K562 (cell line): ENCODE measurements around the gene NFIC. TPM values are rescaled to one million over a fixed set of nuclear protein-coding genes. Genes with fewer than 3 reads are reported as not detected.
A peak's percentile ranks its signal among the peaks of the same experiment; 100 is the strongest.
"Not testable (repeated sequence)": the region's sequence is repeated elsewhere in the genome, so short reads cannot be mapped to it uniquely, and the experiment has no call there.

Experiments
- ATAC-seq: fragments of 200-7000 bp; cut with Tn5 transposase; 3 replicates; pipeline ENCODE4 v1.9.1; 2020; ENCODE audit warnings: moderate library complexity
- BruUV-seq: library from RNA; stranded (reverse); fragments of 400-500 nt; replicated peaks from 2 replicates; lab custom pipeline; 2021; lab: Mats Ljungman, UMichigan
- CTCF ChIA-PET: fragments of 300-600 bp; formaldehyde crosslinking; extraction: SDS; loops from one replicate; lab custom pipeline; 2021; ENCODE audit warnings: low intra/inter-chr PET ratio; lab: Yijun Ruan, JAX
- POLR2A ChIA-PET: fragments of 300-600, 350-650 bp; sonication (Branson Sonifier 250); formaldehyde crosslinking; extraction: SDS; loops from one replicate; lab custom pipeline; 2021; ENCODE audit warnings: antibody characterized with exemption, inconsistent platforms; lab: Yijun Ruan, JAX
- DNase-seq, 4 experiments: peaks; one replicate each; pipeline versions ENCODE4 v3.0.0 to v3.0.0-alpha.2; 2011 to 2018; ENCODE audit warnings: low spot score in 3 of 4, mixed read lengths in 3 of 4; ENCODE audit errors: extremely low read depth in 1 of 4
- FAIRE-seq: peaks from 2 replicates; lab custom pipeline; 2011; peaks lifted over from hg19 to GRCh38; lab: Jason Lieb, UNC
- H2AFZ ChIP-seq: 2 replicates; pipeline ENCODE4 v1.6.0; 2011; ENCODE audit warnings: low read depth, low read length, control low read depth, inconsistent platforms
- H3K27ac ChIP-seq: fragments of 200-600 bp; 3 replicates; pipeline ENCODE4 v1.8.0; 2011; ENCODE audit warnings: low read depth, mild to moderate bottlenecking, control low read depth, inconsistent platforms, low read length, moderate library complexity, mixed read lengths; ENCODE audit errors: extremely low read depth
- H3K27me3 ChIP-seq, 2 experiments: fragments of 300-600 bp in 1 of 2; 2 replicates in 1 of 2; 3 replicates in 1 of 2; pipeline versions ENCODE4 v1.6.0 to v1.8.0; 2011; ENCODE audit warnings: inconsistent platforms in 2 of 2, low read length in 2 of 2, mild to moderate bottlenecking in 1 of 2, mixed read lengths in 1 of 2, moderate library complexity in 1 of 2; ENCODE audit not compliant: control insufficient read depth in 2 of 2, insufficient read depth in 2 of 2
- H3K36me3 ChIP-seq: fragments of 300-600 bp; 3 replicates; pipeline ENCODE4 v1.8.0; 2011; ENCODE audit warnings: mild to moderate bottlenecking, low read length, inconsistent platforms; ENCODE audit not compliant: control insufficient read depth, insufficient read depth
- H3K4me1 ChIP-seq, 2 experiments: fragments of 200-600 bp in 1 of 2; replicated peaks in 1 of 2; 2 replicates in 1 of 2; 3 replicates in 1 of 2; pipeline versions ENCODE4 v1.5.1 to v1.8.0; 2011; ENCODE audit warnings: inconsistent platforms in 2 of 2, low read length in 2 of 2, mild to moderate bottlenecking in 1 of 2, mixed read lengths in 1 of 2, moderate library complexity in 1 of 2; ENCODE audit not compliant: control insufficient read depth in 2 of 2, insufficient read depth in 2 of 2
- H3K4me2 ChIP-seq: 2 replicates; pipeline ENCODE4 v1.6.1; 2011; ENCODE audit warnings: low read length, control low read depth, inconsistent platforms, mixed read lengths; ENCODE audit not compliant: insufficient read depth
- H3K4me3 ChIP-seq: fragments of 200-600 bp; sonication (generic), shearing (Covaris generic); 2 replicates; pipeline ENCODE4 v1.5.1; 2016; ENCODE audit warnings: control low read depth, inconsistent platforms
- H3K79me2 ChIP-seq: fragments of 200-600 bp; 3 replicates; pipeline ENCODE4 v1.8.0; 2011; ENCODE audit warnings: low read length, inconsistent platforms; ENCODE audit not compliant: control insufficient read depth, insufficient read depth
- H3K9ac ChIP-seq, 2 experiments: 2 replicates each; pipeline versions ENCODE4 v1.6.0 to v1.6.1; 2011; ENCODE audit warnings: low read depth in 2 of 2, low read length in 2 of 2, control low read depth in 1 of 2, inconsistent platforms in 1 of 2, mild to moderate bottlenecking in 1 of 2, mixed read lengths in 1 of 2; ENCODE audit not compliant: insufficient read depth in 1 of 2
- H3K9me1 ChIP-seq: one replicate; pipeline ENCODE4 v1.6.0; 2011; ENCODE audit warnings: inconsistent platforms, mild to moderate bottlenecking, low read length, moderate library complexity; ENCODE audit not compliant: control insufficient read depth, insufficient read depth
- H3K9me3 ChIP-seq: replicated peaks from 2 replicates; pipeline ENCODE4 v1.5.1; 2011; ENCODE audit warnings: low read depth, low read length, inconsistent platforms; ENCODE audit not compliant: control insufficient read depth, insufficient read depth
- H4K20me1 ChIP-seq: replicated peaks from 2 replicates; pipeline ENCODE4 v1.6.1; 2011; ENCODE audit warnings: low read length, inconsistent platforms, mixed read lengths; ENCODE audit not compliant: control insufficient read depth, insufficient read depth
- EGR1 ChIP-seq: fragments of 450-650 bp; conservative IDR thresholded peaks from 2 replicates; pipeline ENCODE4 v1.6.1; 2017; ENCODE audit warnings: mild to moderate bottlenecking
- ETV1 ChIP-seq: fragments of 450-650 bp; conservative IDR thresholded peaks from 2 replicates; pipeline ENCODE4 v1.6.1; 2016; ENCODE audit warnings: missing genetic modification characterization, control low read depth, low read depth, missing compliant biosample characterization
- GATAD2B ChIP-seq: fragments of 450-650 bp; IDR thresholded peaks from 2 replicates; pipeline ENCODE4 v1.6.1; 2017; ENCODE audit warnings: mild to moderate bottlenecking, borderline replicate concordance
- GTF2F1 ChIP-seq: IDR thresholded peaks from 2 replicates; pipeline ENCODE4 v1.6.1; 2011; ENCODE audit warnings: low read depth, low read length, improper control_type of control experiment
- HMGN3 ChIP-seq: IDR thresholded peaks from 2 replicates; pipeline ENCODE4 v1.6.1; 2011; ENCODE audit warnings: borderline replicate concordance, low read depth, mild to moderate bottlenecking, mixed read lengths, low read length; ENCODE audit not compliant: insufficient read length; ENCODE audit errors: extremely low read depth
- MCM2 ChIP-seq: fragments of 450-650 bp; IDR thresholded peaks from 2 replicates; pipeline ENCODE4 v1.6.1; 2017; ENCODE audit warnings: low read depth, mild to moderate bottlenecking
- PKNOX1 ChIP-seq: fragments of 450-650 bp; IDR thresholded peaks from 2 replicates; pipeline ENCODE4 v1.6.1; 2016
- POLR2AphosphoS5 ChIP-seq: IDR thresholded peaks from 2 replicates; pipeline ENCODE4 v1.6.1; 2011; ENCODE audit warnings: mild to moderate bottlenecking, low read depth, low read length, moderate library complexity; ENCODE audit not compliant: control insufficient read depth, insufficient read depth
- POU5F1 ChIP-seq: fragments of 150-350 bp; IDR thresholded peaks from 2 replicates; pipeline ENCODE4 v1.6.1; 2014; ENCODE audit warnings: borderline replicate concordance, low read length, low read depth, mild to moderate bottlenecking; ENCODE audit not compliant: partially characterized antibody
- PPARD ChIP-seq: fragments of 250-450 bp; sonication (Bioruptor Pico); IDR thresholded peaks from 2 replicates; pipeline ENCODE4 v1.8.0; 2022; ENCODE audit warnings: inconsistent platforms, mild to moderate bottlenecking, moderate library complexity
- SMARCA5 ChIP-seq: fragments of 450-650 bp; IDR thresholded peaks from 2 replicates; pipeline ENCODE4 v1.6.1; 2016
- ZBTB1 ChIP-seq: sonication (generic); formaldehyde crosslinking; IDR thresholded peaks from 2 replicates; pipeline ENCODE4 v1.8.1; 2023; ENCODE audit warnings: missing genetic modification reagents, low read depth, mild to moderate bottlenecking, borderline replicate concordance
- WGBS: fragments of 100-300 bp; shearing (Covaris generic); methylation state at CpG from one replicate; pipeline ENCODE4 v1.1.6; 2016; ENCODE audit warnings: low coverage, mixed read lengths; ENCODE audit not compliant: insufficient coverage; ENCODE audit errors: missing lambda C conversion rate; 5-methylcytosine and 5-hydroxymethylcytosine counted together
- in situ Hi-C: fragments of 300-500 bp; cut with MboI; formaldehyde crosslinking; loops from 4 replicates; pipeline ENCODE4 v1.15.0; 2018; ENCODE audit warnings: inconsistent platforms, mixed read lengths
- intact Hi-C: fragments of 100-400 bp; cut with micrococcal nuclease; formaldehyde crosslinking; loops from 2 replicates; pipeline ENCODE4 v1.14.2; 2022
- polyA plus RNA-seq, 8 experiments: library from polyadenylated mRNA; depleted of rRNA in 4 of 8; stranded (reverse) in 5 of 8; unstranded in 3 of 8; fragments of >200 nt; fragmentation: Nextera tagmentation in 2 of 8; fragmentation: Illumina TruSeq in 1 of 8; extraction: Ambion mirVana in 2 of 8; extraction: Trizol in 1 of 8; gene quantifications; 2 replicates each; pipeline versions ENCODE4 v1.2.1 to v1.2.3, GENCODE V29; 2011 to 2014; ENCODE audit warnings: inconsistent platforms in 1 of 8, missing spikeins in 1 of 8
- total RNA-seq, 7 experiments: library from RNA; depleted of rRNA in 6 of 7; stranded (reverse); fragments of >200 nt in 6 of 7; fragmentation: Illumina TruSeq in 2 of 7; extraction: Trizol in 2 of 7; gene quantifications; 2 replicates each; pipeline versions ENCODE4 v1.2.1 to v1.2.3, GENCODE V29; 2011 to 2021; ENCODE audit warnings: low replicate concordance in 1 of 7

NFIC gene
- total and polyA plus RNA-seq, 9 of the 15 experiments (the other 6 are each of a cell fraction or from before 2014, with no cell fraction given), result 0.71 to 62.1 (median 6.9) TPM

- not testable (repeated sequence) for H3K9me1 ChIP-seq, DNase-seq
- peak; percentile 37; the same call in 1 of the 2 replicates for TF ChIP-seq PKNOX1
- TF ChIP-seq, all 486 proteins: peak for 1; not testable (repeated sequence) for 485
- intact Hi-C loops, H3K4me3 ChIP-seq, H3K27ac ChIP-seq, H2AFZ ChIP-seq, FAIRE-seq, H3K4me2 ChIP-seq, H4K20me1 ChIP-seq, H3K9me3 ChIP-seq, in situ Hi-C loops, ATAC-seq, H3K9ac ChIP-seq, H3K27me3 ChIP-seq, BruUV-seq: not testable (repeated sequence)
- ChIA-PET CTCF (interaction anchor here (0.6 kb wide), 1 partner anchor 11 kb away, joined by 5 read pairs; no protein-coding TSS in a partner anchor), POLR2A (interaction anchor here (0.7 to 2.6 kb wide), 2 partner anchors 8 to 1312 kb away, joined by 5 to 13 read pairs; no protein-coding TSS in a partner anchor)
- 98% methylated on average over 9 of the region's 12 CpGs for WGBS
- peaks cover 0 to 28% of the 10 kb centered on the region in 2 experiments; a peak in 3 of 5 replicates for H3K4me1 ChIP-seq
- peaks cover 47% of the 10 kb centered on the region; the same call in 2 of the 3 replicates for H3K36me3 ChIP-seq
- peaks cover 59% of the 10 kb centered on the region for H3K79me2 ChIP-seq
Observed at GRCh38 chr19:3421656-3422055, 55.3 kb downstream of the NFIC start.

DNA sequence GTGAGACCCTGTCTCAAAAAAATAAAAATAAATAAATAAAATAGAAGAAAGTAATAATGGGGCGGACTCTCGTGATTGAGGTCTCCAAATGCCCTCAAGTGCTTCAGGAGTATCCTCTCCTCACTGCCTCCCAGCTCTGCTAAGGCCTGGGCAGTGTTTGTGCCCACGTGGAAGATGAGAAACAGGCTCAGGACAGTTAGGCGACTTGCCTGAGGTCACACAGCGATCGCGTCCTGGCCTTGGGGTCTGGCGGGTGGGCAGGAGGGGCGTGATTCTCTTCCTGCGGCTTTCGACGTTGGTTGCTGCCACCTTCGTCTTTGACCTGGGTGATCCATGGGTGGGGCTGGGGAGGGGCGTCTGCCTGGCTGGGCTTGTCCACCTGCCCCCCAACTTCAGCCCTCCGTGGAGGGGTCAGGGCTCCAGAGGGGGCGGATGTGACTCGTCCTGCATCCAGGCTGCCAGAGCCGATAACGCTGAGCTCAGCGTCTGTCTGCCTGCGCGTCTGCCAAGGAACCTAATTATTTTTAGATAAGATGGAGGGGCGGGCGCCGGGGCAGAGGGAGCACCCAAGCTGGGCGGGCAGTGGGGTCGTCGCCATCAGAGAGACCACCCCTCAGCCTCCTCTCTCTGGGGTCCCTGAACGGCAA lies 56.9 kb downstream of the NFIC start:
- Histone ChIP-seq H3K36me3 (peaks cover 51% of the 10 kb centered on the region; the same call in 2 of the 3 replicates), H3K9me1 (no peaks in the 10 kb centered on the region), H4K20me1 (no peaks in the 10 kb centered on the region; the same call in 1 of the 2 replicates), H2AFZ (no peak overlapping the region), H3K4me1 (peaks cover 0 to 30% of the 10 kb centered on the region in 2 experiments; a peak in 4 of 5 replicates), H3K4me3 (no peak overlapping the region), H3K79me2 (peaks cover 51% of the 10 kb centered on the region), H3K27ac (peak overlapping the region; percentile 55; the same call in 2 of the 3 replicates), H3K27me3 (no peaks in the 10 kb centered on the region), H3K4me2 (no peak overlapping the region), H3K9me3 (no peaks in the 10 kb centered on the region), H3K9ac (peak overlapping the region in 1 of 2 experiments; percentile 64; a peak in 1 of 4 replicates)
- in situ Hi-C loops, result no loop called here
- DNase-seq, result peak; percentile 58 to 72 (median 64)
- BruUV-seq, result no TSS peak
- intact Hi-C loops, result no loop called here
- CTCF ChIA-PET, result no interaction called here
- POLR2A ChIA-PET, result no interaction called here
- FAIRE-seq, result peak; percentile 60
- WGBS, result 47% methylated on average over 23 of the region's 29 CpGs
- ATAC-seq, result peak; percentile 76
- TF ChIP-seq MCM2 (no peak), GATAD2B (no peak), SMARCA5 (0 out of 2 replicates have a peak, but pooled peaks have one; percentile 61), ZBTB1 (CRISPR knock-in tag) (no peak), GTF2F1 (no peak), HMGN3 (peak; percentile 71), PPARD (CRISPR knock-in tag) (no peak), ETV1 (tag) (no peak), EGR1 (peak; percentile 73), POLR2AphosphoS5 (peak; percentile 40; the same call in 1 of the 2 replicates), POU5F1 (no peak)
